HG02981 (cell line): ENCODE results near the gene NELFA.

Experiments
- ATAC-seq: cut with Tn5 transposase; IDR thresholded peaks from one replicate; pipeline ENCODE4 v1.9.1; 2021; ENCODE audit warnings: mild to moderate bottlenecking, moderate library complexity; ENCODE audit not compliant: unreplicated experiment

The NELFA gene

GRCh38 chr4:1939664-1940509 is 68.9 kb downstream of the NELFA start:
- no peak for ATAC-seq

- ATAC-seq = no peak
Observed at GRCh38 chr4:1938027-1938426, 70.7 kb downstream of the NELFA start.

GRCh38 chr4:1937550-1937949 is 71.2 kb downstream of the NELFA start:
- no peak for ATAC-seq

- ATAC-seq = no peak
Observed at GRCh38 chr4:1933700-1934099, 75.1 kb downstream of the NELFA start.

GRCh38 chr4:1932736-1933135 is 76.0 kb downstream of the NELFA start:
- ATAC-seq = no peak
